K562 (cell line): ENCODE data around the gene CTIF.

Source experiments
- BMI1 ChIP-seq: fragments of 150-350 bp; IDR thresholded peaks from 2 replicates; pipeline ENCODE4 v1.6.1; 2014; ENCODE audit warnings: low read length
- COPS2 ChIP-seq: fragments of 450-650 bp; conservative IDR thresholded peaks from 2 replicates; pipeline ENCODE4 v1.6.1; 2016; ENCODE audit warnings: mild to moderate bottlenecking, moderate library complexity
- EZH2 ChIP-seq: IDR thresholded peaks from 2 replicates; pipeline ENCODE4 v1.6.1; 2012; ENCODE audit warnings: low read depth, mild to moderate bottlenecking, inconsistent platforms, low read length, borderline replicate concordance
- HMGN3 ChIP-seq: IDR thresholded peaks from 2 replicates; pipeline ENCODE4 v1.6.1; 2011; ENCODE audit warnings: borderline replicate concordance, low read depth, mild to moderate bottlenecking, mixed read lengths, low read length; ENCODE audit not compliant: insufficient read length; ENCODE audit errors: extremely low read depth
- NR2C1 ChIP-seq, 2 experiments: fragments of 450-650 bp; IDR thresholded peaks; 2 replicates each; pipeline ENCODE4 v1.6.1; 2017; ENCODE audit warnings: mild to moderate bottlenecking in 2 of 2, antibody characterized with exemption in 1 of 2, inconsistent platforms in 1 of 2, missing compliant biosample characterization in 1 of 2, missing genetic modification characterization in 1 of 2
- NRF1 ChIP-seq, 2 experiments: fragments of 450-650 bp; IDR thresholded peaks in 1 of 2; conservative IDR thresholded peaks in 1 of 2; 2 replicates each; pipeline ENCODE4 v1.6.1; 2014; ENCODE audit warnings: mild to moderate bottlenecking in 2 of 2
- POLR2A ChIP-seq: fragments of 450-650 bp; conservative IDR thresholded peaks from 2 replicates; pipeline ENCODE4 v1.6.1; 2016
- ZC3H11A ChIP-seq: IDR thresholded peaks from 2 replicates; pipeline ENCODE4 v1.6.1; 2012; ENCODE audit warnings: low read depth, low read length, improper control_type of control experiment
- ZNF140 ChIP-seq: fragments of 250-450 bp; sonication (Bioruptor Pico); IDR thresholded peaks from 2 replicates; pipeline ENCODE4 v1.8.0; 2021; ENCODE audit warnings: moderate library complexity, mild to moderate bottlenecking, inconsistent platforms
- TF ChIP-seq, protein P1 (sequence below), 3 experiments: IDR thresholded peaks in 2 of 3; conservative IDR thresholded peaks in 1 of 3; 2 replicates each; pipeline ENCODE4 v1.5.1; 2011 to 2012; ENCODE audit warnings: low read length in 3 of 3, mild to moderate bottlenecking in 3 of 3, control low read depth in 2 of 3, improper control_type of control experiment in 1 of 3, inconsistent platforms in 1 of 3, low read depth in 1 of 3, mixed read lengths in 1 of 3, moderate library complexity in 1 of 3; ENCODE audit not compliant: insufficient read depth in 2 of 3
- TF ChIP-seq, protein P2 (sequence below): fragments of 450-650 bp; IDR thresholded peaks from one replicate; pipeline ENCODE4 v1.6.1; 2018; ENCODE audit warnings: mild to moderate bottlenecking, moderate library complexity; ENCODE audit not compliant: partially characterized antibody
- TF ChIP-seq, protein P3 (sequence below): fragments of 150-350 bp; conservative IDR thresholded peaks from 2 replicates; pipeline ENCODE4 v1.6.1; 2014; ENCODE audit warnings: low read length
- TF ChIP-seq, protein P4 (sequence below): sonication (generic); formaldehyde crosslinking; IDR thresholded peaks from 2 replicates; pipeline ENCODE4 v1.8.1; 2022; ENCODE audit warnings: missing genetic modification reagents
- TF ChIP-seq, protein P5 (sequence below): IDR thresholded peaks from 2 replicates; pipeline ENCODE4 v1.6.1; 2016; ENCODE audit warnings: missing genetic modification characterization, missing compliant biosample characterization

DNA sequence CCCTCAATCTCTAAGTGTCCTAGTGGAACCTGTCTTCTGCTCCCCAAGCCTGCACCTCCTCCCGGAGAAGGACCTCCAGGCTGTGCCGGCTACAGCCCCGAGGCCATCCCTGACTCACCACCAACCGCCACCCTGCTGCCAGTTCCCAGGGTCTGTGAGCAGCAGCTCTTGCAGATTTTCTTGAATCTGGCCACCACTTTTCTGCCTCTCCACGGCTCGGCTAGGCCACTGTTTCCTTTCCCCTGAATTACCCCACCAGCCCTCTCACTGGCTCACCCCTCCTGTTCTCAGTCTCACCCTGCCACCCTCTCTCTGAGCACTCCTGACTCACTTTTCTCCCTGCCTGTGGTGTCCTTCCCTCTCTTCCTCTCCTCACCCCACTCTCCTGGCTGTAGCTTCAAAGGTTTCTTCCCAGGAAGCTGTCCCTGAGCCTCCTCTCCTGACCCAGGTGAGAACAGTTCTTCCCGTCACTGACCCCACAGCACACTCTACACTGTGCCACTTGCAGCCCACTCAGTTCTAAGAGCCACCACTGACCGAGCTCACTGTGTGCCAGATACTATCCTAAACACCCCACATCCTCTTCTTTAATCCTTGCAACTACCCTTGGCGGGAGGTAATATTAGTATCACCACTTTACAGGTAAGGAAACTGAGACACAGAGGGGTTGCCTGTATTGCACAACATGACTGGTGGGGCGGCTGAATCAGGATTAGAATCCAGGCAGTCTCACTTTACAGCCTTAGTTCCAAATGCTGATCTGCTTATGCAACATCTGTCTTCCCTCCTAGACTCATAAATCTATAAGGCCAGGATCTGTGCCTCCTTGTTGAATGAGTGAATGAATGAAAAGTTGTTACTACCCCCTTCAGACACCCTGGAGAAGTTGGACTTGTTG, 300.3 kb downstream of the CTIF start:
- TF ChIP-seq BMI1 (no peak), COPS2 (no peak), EZH2 (no peak), HMGN3 (no peak), ZNF140 (CRISPR knock-in tag) (no peak), ZC3H11A (no peak), NR2C1 (IDR thresholded peaks at IDR 0.05) (no peak), NR2C1 (tag; IDR thresholded peaks at IDR 0.05) (no peak), NRF1 (conservative IDR thresholded peaks at IDR 0.05 in 1 of 2, IDR thresholded peaks at IDR 0.05 in 1 of 2) (no peak), POLR2A (no peak)
- TF ChIP-seq, protein P1, sequence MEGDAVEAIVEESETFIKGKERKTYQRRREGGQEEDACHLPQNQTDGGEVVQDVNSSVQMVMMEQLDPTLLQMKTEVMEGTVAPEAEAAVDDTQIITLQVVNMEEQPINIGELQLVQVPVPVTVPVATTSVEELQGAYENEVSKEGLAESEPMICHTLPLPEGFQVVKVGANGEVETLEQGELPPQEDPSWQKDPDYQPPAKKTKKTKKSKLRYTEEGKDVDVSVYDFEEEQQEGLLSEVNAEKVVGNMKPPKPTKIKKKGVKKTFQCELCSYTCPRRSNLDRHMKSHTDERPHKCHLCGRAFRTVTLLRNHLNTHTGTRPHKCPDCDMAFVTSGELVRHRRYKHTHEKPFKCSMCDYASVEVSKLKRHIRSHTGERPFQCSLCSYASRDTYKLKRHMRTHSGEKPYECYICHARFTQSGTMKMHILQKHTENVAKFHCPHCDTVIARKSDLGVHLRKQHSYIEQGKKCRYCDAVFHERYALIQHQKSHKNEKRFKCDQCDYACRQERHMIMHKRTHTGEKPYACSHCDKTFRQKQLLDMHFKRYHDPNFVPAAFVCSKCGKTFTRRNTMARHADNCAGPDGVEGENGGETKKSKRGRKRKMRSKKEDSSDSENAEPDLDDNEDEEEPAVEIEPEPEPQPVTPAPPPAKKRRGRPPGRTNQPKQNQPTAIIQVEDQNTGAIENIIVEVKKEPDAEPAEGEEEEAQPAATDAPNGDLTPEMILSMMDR (IDR thresholded peaks at IDR 0.05 in 2 of 3, conservative IDR thresholded peaks at IDR 0.05 in 1 of 3; ENCODE audit: insufficient read depth in 2 of 3, low read depth in 1 of 3, low read length in 3 of 3): no peak
- TF ChIP-seq, protein P2, sequence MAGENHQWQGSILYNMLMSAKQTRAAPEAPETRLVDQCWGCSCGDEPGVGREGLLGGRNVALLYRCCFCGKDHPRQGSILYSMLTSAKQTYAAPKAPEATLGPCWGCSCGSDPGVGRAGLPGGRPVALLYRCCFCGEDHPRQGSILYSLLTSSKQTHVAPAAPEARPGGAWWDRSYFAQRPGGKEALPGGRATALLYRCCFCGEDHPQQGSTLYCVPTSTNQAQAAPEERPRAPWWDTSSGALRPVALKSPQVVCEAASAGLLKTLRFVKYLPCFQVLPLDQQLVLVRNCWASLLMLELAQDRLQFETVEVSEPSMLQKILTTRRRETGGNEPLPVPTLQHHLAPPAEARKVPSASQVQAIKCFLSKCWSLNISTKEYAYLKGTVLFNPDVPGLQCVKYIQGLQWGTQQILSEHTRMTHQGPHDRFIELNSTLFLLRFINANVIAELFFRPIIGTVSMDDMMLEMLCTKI: no peak
- TF ChIP-seq, protein P3, sequence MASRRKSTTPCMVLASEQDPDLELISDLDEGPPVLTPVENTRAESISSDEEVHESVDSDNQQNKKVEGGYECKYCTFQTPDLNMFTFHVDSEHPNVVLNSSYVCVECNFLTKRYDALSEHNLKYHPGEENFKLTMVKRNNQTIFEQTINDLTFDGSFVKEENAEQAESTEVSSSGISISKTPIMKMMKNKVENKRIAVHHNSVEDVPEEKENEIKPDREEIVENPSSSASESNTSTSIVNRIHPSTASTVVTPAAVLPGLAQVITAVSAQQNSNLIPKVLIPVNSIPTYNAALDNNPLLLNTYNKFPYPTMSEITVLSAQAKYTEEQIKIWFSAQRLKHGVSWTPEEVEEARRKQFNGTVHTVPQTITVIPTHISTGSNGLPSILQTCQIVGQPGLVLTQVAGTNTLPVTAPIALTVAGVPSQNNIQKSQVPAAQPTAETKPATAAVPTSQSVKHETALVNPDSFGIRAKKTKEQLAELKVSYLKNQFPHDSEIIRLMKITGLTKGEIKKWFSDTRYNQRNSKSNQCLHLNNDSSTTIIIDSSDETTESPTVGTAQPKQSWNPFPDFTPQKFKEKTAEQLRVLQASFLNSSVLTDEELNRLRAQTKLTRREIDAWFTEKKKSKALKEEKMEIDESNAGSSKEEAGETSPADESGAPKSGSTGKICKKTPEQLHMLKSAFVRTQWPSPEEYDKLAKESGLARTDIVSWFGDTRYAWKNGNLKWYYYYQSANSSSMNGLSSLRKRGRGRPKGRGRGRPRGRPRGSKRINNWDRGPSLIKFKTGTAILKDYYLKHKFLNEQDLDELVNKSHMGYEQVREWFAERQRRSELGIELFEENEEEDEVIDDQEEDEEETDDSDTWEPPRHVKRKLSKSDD: no peak
- TF ChIP-seq, protein P4, sequence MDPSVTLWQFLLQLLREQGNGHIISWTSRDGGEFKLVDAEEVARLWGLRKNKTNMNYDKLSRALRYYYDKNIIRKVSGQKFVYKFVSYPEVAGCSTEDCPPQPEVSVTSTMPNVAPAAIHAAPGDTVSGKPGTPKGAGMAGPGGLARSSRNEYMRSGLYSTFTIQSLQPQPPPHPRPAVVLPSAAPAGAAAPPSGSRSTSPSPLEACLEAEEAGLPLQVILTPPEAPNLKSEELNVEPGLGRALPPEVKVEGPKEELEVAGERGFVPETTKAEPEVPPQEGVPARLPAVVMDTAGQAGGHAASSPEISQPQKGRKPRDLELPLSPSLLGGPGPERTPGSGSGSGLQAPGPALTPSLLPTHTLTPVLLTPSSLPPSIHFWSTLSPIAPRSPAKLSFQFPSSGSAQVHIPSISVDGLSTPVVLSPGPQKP (CRISPR knock-in tag): no peak
- TF ChIP-seq, protein P5, sequence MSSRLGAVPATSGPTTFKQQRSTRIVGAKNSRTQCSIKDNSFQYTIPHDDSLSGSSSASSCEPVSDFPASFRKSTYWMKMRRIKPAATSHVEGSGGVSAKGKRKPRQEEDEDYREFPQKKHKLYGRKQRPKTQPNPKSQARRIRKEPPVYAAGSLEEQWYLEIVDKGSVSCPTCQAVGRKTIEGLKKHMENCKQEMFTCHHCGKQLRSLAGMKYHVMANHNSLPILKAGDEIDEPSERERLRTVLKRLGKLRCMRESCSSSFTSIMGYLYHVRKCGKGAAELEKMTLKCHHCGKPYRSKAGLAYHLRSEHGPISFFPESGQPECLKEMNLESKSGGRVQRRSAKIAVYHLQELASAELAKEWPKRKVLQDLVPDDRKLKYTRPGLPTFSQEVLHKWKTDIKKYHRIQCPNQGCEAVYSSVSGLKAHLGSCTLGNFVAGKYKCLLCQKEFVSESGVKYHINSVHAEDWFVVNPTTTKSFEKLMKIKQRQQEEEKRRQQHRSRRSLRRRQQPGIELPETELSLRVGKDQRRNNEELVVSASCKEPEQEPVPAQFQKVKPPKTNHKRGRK (tag): no peak
